Measurements from ENCODE around the gene CD93.

CD93 gene, protein sequence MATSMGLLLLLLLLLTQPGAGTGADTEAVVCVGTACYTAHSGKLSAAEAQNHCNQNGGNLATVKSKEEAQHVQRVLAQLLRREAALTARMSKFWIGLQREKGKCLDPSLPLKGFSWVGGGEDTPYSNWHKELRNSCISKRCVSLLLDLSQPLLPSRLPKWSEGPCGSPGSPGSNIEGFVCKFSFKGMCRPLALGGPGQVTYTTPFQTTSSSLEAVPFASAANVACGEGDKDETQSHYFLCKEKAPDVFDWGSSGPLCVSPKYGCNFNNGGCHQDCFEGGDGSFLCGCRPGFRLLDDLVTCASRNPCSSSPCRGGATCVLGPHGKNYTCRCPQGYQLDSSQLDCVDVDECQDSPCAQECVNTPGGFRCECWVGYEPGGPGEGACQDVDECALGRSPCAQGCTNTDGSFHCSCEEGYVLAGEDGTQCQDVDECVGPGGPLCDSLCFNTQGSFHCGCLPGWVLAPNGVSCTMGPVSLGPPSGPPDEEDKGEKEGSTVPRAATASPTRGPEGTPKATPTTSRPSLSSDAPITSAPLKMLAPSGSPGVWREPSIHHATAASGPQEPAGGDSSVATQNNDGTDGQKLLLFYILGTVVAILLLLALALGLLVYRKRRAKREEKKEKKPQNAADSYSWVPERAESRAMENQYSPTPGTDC

DNA sequence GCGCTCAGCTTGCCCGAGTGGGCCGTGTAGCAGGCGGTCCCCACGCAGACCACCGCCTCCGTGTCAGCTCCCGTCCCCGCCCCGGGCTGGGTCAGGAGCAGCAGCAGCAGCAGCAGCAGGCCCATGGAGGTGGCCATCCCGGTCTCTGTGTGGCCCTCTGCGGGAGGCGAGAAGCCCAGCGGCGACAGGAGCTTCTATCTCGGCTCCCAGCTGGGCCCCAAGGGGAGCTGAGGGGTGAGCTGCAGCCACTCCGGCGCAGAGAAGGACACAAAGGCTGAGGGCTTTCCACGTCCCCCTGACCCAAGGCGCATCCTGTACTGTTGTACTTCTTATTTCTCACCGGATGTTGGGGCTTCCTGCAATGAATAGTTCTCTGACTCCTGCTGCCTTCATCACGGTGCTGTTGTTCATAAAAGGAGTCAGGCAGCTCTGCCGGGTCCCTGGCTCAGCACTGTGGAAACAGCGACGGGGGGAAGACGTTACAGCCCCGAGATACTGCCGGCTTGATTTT lies at the start of gene CD93:
CD93 (minus strand) TSS at position 269 of the 511 bp plus-strand sequence; CDS start at position 137, 132 bp downstream.
- no peak for DNase-seq (ENCODE audit: low spot score)

- DNase-seq (ENCODE audit: low spot score): no peak
Measured at GRCh38 chr20:23133560-23133998, 47.5 kb upstream of the CD93 start.

- DNase-seq (ENCODE audit: low spot score): no peak
Measured at GRCh38 chr20:23132930-23133559, 46.9 kb upstream of the CD93 start.

GRCh38 chr20:23132293-23132929 lies 46.3 kb upstream of the CD93 start:
- DNase-seq (ENCODE audit: low spot score): no peak

DNA sequence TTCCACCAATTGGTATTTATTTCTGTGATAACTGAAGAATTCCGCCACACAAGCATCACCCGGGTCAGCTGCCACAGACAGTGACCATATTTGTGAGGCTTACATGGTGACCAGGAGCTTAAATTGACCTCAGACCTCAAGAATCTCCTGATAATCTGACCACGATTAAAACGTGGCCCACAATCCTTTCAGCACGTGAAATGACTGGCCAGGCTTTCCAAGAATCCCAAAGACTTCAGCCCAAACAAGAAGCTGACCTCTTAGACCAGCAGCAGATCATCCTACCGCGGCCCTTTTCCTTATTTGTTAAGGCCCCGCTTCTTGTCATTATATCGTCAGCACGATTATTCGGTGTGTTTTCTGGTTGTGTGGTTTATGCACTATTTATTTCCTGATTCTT lies 45.6 kb upstream of the CD93 start:
- no peak for DNase-seq (ENCODE audit: low spot score)

DNA sequence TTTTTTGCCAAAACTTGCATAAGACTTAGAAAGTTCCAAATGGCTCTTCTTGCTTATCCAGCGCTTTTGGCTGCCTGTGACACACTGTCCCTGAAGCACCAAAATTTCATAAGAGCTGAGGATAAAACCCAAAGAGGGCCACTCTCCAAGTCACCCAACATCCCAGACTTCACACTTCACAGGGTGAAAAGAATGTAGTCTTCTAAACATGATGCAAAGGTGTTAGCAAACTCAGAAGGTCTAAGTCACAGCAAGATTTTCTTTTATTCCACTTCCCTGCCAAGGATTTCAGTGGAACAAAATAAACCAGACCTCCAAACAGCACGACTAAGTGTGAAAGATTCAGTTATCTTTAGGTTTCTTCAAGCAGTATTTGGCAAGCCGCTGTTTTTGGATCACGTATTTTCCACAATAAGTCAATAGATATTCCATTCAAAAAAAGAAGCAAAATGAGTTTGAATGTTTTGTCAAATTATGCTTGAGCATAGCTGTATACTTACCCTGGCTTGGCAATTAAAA lies 44.6 kb upstream of the CD93 start:
- no peak for DNase-seq (ENCODE audit: low spot score)

DNA sequence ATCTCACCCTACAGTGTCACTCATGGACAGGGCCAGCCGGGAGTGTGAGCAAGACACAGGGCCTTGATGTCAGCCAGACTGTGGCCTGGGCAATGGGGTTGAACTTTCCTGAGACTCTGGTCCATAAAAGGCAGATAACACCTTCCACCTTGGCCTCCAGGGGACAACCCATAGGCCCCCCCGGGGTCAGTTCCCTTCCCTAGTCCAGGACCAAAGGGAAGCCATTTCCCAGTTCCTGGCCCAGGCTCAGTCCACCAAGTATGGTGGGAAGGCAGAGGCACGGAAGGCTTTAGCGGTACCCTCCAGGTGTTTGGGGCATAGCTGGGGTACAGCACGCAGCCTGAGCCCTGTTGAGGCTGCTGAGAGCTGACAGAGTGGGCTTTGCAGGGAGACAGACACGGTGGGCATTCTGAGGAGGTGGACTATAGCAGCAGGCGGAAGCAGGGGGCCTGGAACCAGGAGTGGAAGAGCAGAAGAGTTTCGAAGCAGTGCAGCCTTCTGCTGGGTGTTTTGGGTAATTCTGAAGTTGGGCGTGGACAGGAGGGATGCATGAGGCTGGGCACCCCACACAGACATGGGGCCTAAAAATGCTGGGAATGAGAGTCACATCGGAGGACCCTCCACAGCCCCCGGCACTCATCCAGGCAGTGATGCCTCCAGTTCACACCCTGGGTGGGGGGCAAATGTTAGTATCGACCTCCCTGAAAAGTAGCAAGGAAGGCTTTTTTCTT lies 43.9 kb upstream of the CD93 start:
- no peak for DNase-seq (ENCODE audit: low spot score)

DNA sequence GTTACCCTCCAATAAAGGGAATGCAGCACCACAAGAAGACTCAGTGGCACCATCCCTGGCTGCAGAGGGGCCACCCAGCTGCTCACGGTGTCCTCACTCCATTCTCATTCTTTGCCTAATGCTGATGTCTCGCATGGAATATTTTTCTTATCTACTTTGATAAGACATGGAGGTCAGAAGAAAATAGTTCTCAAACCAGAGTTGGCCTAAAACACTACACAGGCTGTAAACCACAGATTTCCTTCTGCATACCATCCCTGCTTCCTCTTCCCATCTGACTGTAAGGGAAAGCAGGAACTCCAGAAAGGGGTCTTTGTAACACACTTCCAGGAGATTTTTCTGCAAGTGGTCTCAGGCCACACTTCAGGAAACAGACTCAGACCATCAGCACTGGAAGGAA lies 43.1 kb upstream of the CD93 start:
- no peak for DNase-seq (ENCODE audit: low spot score)

DNA sequence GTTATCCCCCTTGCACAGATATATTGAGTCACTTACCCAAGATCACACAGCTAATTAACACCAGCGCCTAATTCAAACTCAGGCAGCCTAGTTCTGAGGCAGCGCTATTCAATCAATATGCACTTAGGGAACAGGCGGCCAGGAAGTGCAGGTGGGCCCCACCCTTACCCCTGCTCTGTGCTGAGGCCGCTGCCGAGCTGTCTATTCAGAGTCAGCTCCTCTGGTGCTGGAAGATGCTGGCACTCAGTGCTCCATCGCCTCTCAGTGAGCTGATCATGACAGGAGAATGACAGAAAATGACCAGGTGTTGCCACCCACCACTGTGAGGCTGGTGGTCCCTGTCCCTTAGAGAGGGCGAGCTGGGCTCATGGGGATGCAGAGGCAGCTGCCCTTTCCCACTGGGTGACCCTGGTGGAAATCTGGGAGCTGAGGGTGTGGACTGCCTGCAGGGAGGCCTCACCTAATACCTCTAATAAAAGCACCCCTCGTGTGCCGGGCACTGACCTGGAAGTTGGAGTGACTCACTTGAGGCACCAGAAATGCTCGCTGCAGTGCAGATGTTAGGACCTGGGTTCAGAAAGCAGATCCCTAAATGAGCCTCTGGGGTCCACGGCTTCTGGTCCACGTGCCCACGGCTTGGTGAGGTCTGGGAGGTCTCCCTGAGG lies 42.5 kb upstream of the CD93 start:
- DNase-seq (ENCODE audit: low spot score): no peak

DNA sequence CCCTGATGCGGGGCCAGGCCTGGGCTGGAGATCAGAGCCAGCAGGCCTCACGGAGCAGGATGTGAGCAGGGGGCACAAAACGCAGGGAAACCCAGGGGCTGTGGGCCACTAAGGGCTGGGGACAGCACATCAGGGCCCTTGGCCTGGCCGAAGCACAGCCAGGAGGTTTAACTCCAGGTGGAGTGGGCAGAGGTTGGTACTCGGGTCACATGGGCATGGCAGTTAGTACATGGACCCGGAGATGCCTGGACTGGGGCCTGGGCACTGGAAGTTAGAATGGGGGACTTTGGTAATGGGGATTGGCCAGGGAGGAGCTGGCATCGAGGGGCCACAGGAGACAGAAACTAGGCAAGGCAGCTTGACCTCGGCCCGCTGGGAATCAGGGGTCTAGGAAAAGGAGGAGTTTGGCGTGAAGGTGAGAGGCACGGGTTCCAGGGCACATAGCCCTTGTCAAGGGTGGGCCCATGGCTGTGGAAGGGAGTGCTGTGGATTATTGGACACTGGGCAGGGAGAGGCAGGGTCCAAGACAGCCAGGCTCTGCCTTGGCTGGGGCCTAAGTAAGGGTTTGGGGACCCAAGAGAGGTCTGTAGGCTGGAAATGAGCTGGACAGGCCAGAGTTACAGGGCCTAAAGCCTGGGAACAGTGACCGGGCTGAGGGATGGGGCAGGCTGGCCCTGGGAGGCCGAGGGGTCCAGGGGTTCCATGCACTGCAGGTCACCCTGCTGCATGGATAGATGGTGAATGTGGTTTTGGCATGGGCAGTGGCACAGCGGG lies 41.6 kb upstream of the CD93 start:
- no peak for DNase-seq (ENCODE audit: low spot score)

DNA sequence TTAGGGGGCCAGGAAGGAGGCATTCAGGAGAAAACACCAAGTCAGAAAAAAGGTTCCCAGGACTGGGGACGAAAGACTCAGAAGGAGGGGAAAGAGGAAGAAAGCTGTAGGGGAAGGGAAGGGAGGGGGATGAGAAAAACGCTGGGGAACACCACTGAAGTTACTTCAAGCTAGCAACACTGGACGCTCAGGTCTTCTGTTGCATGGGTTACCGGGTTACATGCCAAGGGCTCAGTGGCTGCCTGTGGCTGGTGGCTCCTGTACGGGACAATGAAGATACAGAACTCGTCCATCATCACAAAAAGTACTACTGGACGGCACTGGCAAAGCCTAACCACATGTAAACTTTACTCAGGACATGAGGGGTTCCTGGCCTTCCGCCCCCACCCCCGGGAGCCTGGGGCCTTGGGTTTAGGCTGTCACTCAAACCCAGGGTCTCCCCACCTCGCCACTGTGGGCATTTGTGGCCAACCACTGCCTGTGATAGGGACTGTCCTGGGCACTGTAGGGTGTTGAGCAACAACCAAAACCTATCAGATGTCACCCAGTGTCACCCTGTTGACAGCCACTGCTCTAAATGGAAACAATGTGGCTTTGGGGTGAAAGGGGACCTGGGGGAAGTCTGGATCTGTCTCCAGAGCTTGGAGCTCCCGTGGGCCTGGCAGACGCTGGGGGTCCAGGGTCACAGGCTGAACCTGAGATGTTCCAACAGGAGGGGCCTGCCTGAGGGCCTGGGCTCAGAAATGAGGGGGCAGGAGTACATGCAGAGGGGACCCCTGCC lies 40.3 kb upstream of the CD93 start:
- DNase-seq (ENCODE audit: low spot score): no peak

GRCh38 chr20:23125625-23126191 lies 39.6 kb upstream of the CD93 start:
- DNase-seq (ENCODE audit: low spot score): no peak

DNA sequence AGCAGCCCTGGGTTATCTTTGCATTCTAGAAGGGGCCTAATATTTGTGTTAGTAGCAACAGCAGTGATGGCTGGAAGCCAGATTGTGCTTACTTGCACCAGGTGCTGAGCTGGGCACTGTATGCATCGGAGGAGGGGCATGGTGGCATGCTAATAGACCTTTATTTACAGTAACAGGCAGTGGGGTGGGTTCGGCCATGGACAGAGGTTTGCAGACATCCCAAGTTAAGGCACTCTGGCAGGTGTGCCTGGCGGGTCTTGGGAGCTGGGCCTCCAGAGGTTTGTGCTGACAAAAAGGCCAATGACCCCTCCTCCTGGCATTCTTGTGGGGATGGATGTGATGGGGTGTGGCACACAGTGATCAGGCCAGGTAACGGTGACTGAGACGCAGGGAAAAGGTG lies 39.0 kb upstream of the CD93 start:
- DNase-seq (ENCODE audit: low spot score): no peak

DNA sequence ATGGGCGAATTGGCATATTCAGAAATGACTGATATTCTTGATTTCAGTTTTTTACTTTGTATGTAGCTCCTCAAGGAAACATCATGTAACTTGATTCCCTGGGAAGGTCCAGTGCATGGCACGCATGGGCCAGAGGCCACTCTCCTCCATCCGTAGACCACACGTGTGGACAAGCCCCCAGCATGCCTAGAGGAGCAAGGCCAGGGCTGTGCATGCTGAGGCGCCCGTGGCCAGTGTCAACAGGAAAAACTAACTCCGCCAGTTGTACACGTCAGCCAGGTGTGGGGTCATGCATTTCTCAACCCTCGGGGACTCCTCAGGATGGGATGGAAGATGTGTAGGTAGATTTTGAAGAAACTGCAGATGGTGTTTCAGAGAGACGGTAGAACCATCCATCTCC lies 37.8 kb upstream of the CD93 start:
- no peak for DNase-seq (ENCODE audit: low spot score)

GRCh38 chr20:23122796-23123655 lies 36.9 kb upstream of the CD93 start:
- DNase-seq (ENCODE audit: low spot score): no peak

GRCh38 chr20:23122321-23122720 lies 36.2 kb upstream of the CD93 start:
- DNase-seq (ENCODE audit: low spot score): no peak

GRCh38 chr20:23121751-23122320 lies 35.7 kb upstream of the CD93 start:
- no peak for DNase-seq (ENCODE audit: low spot score)

Measured in kidney tubule cell (primary cell).